ENCODE data around the gene BTBD6. TPM values are rescaled to one million over a fixed set of nuclear protein-coding genes. Genes with fewer than 3 reads are reported as not detected.

The BTBD6 gene
- total RNA-seq, 2 experiments from 2014 or later, result 36.9 to 37.6 TPM

GRCh38 chr14:105272623-105273022 lies 24.3 kb downstream of the BTBD6 start:
- POLR2A ChIA-PET, result no interaction called here
- Histone ChIP-seq H3K4me3 (ENCODE audit: low read length) (no peak overlapping the region), H3K27ac (ENCODE audit: low read depth in 1 of 2, low read length in 2 of 2) (no peak overlapping the region), H3K36me3 (ENCODE audit: insufficient read depth, low read length) (peaks cover 2% of the 10 kb centered on the region), H3K4me1 (ENCODE audit: insufficient read depth, low read length) (no peaks in the 10 kb centered on the region), H3K9me3 (ENCODE audit: control insufficient read depth in 1 of 2, insufficient read depth in 1 of 2, low read length in 2 of 2) (no peaks in the 10 kb centered on the region), H3K27me3 (ENCODE audit: control insufficient read depth in 1 of 2, insufficient read depth in 2 of 2, low read length in 2 of 2) (no peaks in the 10 kb centered on the region)
- intact Hi-C loops (cut with DNase I, micrococcal nuclease), result no loop called here
- Mint-ChIP-seq H3K27ac (no peak overlapping the region), H3K4me1 (ENCODE audit: low read depth) (no peaks in the 10 kb centered on the region), H3K4me3 (no peak overlapping the region), H3K9me3 (no peaks in the 10 kb centered on the region), H3K36me3 (ENCODE audit: low read depth) (peaks cover 13% of the 10 kb centered on the region), H3K27me3 (no peaks in the 10 kb centered on the region)
- CTCF ChIA-PET, result no interaction called here
- ATAC-seq (ENCODE audit: poor library complexity) (no peak), DNase-seq (no peak)
- TF ChIP-seq CTCF (IDR thresholded peaks at IDR 0.05), result no peak

GRCh38 chr14:105273062-105273461 lies 24.7 kb downstream of the BTBD6 start:
- Histone ChIP-seq H3K4me3 (ENCODE audit: low read length) (no peak overlapping the region), H3K4me1 (ENCODE audit: insufficient read depth, low read length) (no peaks in the 10 kb centered on the region), H3K27me3 (ENCODE audit: control insufficient read depth in 1 of 2, insufficient read depth in 2 of 2, low read length in 2 of 2) (no peaks in the 10 kb centered on the region), H3K36me3 (ENCODE audit: insufficient read depth, low read length) (peaks cover 4% of the 10 kb centered on the region), H3K9me3 (ENCODE audit: control insufficient read depth in 1 of 2, insufficient read depth in 1 of 2, low read length in 2 of 2) (no peaks in the 10 kb centered on the region), H3K27ac (ENCODE audit: low read depth in 1 of 2, low read length in 2 of 2) (no peak overlapping the region)
- no peaks in the 10 kb centered on the region for H3K27me3 Mint-ChIP-seq
- H3K4me3 Mint-ChIP-seq, result no peak overlapping the region
- intact Hi-C loops (cut with DNase I, micrococcal nuclease), result no loop called here
- no peaks in the 10 kb centered on the region for H3K4me1 Mint-ChIP-seq (ENCODE audit: low read depth)
- H3K9me3 Mint-ChIP-seq, result no peaks in the 10 kb centered on the region
- no peak for DNase-seq
- CTCF ChIA-PET, result no interaction called here
- POLR2A ChIA-PET, result no interaction called here
- no peak overlapping the region for H3K27ac Mint-ChIP-seq
- ATAC-seq (ENCODE audit: poor library complexity), result no peak
- no peak for TF ChIP-seq CTCF (IDR thresholded peaks at IDR 0.05)
- H3K36me3 Mint-ChIP-seq (ENCODE audit: low read depth), result peaks cover 12% of the 10 kb centered on the region

GRCh38 chr14:105274637-105275036 lies 26.3 kb downstream of the BTBD6 start:
- Histone ChIP-seq H3K4me3 (ENCODE audit: low read length) (no peak overlapping the region), H3K9me3 (ENCODE audit: control insufficient read depth in 1 of 2, insufficient read depth in 1 of 2, low read length in 2 of 2) (no peaks in the 10 kb centered on the region), H3K4me1 (ENCODE audit: insufficient read depth, low read length) (no peaks in the 10 kb centered on the region), H3K27me3 (ENCODE audit: control insufficient read depth in 1 of 2, insufficient read depth in 2 of 2, low read length in 2 of 2) (no peaks in the 10 kb centered on the region), H3K27ac (ENCODE audit: low read depth in 1 of 2, low read length in 2 of 2) (no peak overlapping the region), H3K36me3 (ENCODE audit: insufficient read depth, low read length) (peaks cover 4% of the 10 kb centered on the region)
- POLR2A ChIA-PET, result no interaction called here
- Mint-ChIP-seq H3K27ac (no peak overlapping the region), H3K27me3 (no peaks in the 10 kb centered on the region), H3K36me3 (ENCODE audit: low read depth) (peaks cover 5% of the 10 kb centered on the region), H3K4me3 (no peak overlapping the region), H3K4me1 (ENCODE audit: low read depth) (no peaks in the 10 kb centered on the region), H3K9me3 (no peaks in the 10 kb centered on the region)
- ATAC-seq (ENCODE audit: poor library complexity), result no peak
- no peak for DNase-seq
- CTCF ChIA-PET, result no interaction called here
- TF ChIP-seq CTCF (IDR thresholded peaks at IDR 0.05), result no peak
- intact Hi-C loops (cut with DNase I, micrococcal nuclease), result no loop called here
